Osteoblast (primary cell): ENCODE data around the gene SLC17A9. TPM values are rescaled to one million over a fixed set of nuclear protein-coding genes. Genes with fewer than 3 reads are reported as not detected.

ENCODE experiments used
- DNase-seq: peaks from one replicate; pipeline ENCODE4 v3.0.0; 2011; ENCODE audit warnings: low spot score, mixed read lengths; ENCODE audit not compliant: insufficient read length; ENCODE audit errors: missing footprints
- H2AFZ ChIP-seq: 2 replicates; pipeline ENCODE4 v1.6.0; 2011; ENCODE audit warnings: mild to moderate bottlenecking, low read length
- H3K27ac ChIP-seq: 2 replicates; pipeline ENCODE4 v1.5.1; 2011; ENCODE audit warnings: mild to moderate bottlenecking, low read depth, low read length, moderate library complexity
- H3K27me3 ChIP-seq: 2 replicates; pipeline ENCODE4 v1.6.0; 2012; ENCODE audit warnings: mild to moderate bottlenecking, control low read depth, inconsistent platforms, low read length, moderate library complexity; ENCODE audit not compliant: insufficient read depth
- H3K36me3 ChIP-seq: 2 replicates; pipeline ENCODE4 v1.5.1; 2011; ENCODE audit warnings: mild to moderate bottlenecking, low read length, control low read depth, moderate library complexity; ENCODE audit not compliant: insufficient read depth
- H3K4me1 ChIP-seq: 2 replicates; pipeline ENCODE4 v1.5.1; 2011; ENCODE audit warnings: mild to moderate bottlenecking, low read length, control low read depth, moderate library complexity; ENCODE audit not compliant: insufficient read depth
- H3K4me2 ChIP-seq: 2 replicates; pipeline ENCODE4 v1.6.0; 2011; ENCODE audit warnings: mild to moderate bottlenecking, low read length; ENCODE audit not compliant: insufficient read depth
- H3K4me3 ChIP-seq: fragments of 200-600 bp; sonication (generic); 3 replicates; pipeline ENCODE4 v1.5.1; 2012; ENCODE audit warnings: mild to moderate bottlenecking, low read length, inconsistent platforms; ENCODE audit not compliant: insufficient read depth
- H3K79me2 ChIP-seq: 2 replicates; pipeline ENCODE4 v1.6.0; 2012; ENCODE audit warnings: mild to moderate bottlenecking, low read length, control low read depth, inconsistent platforms; ENCODE audit not compliant: insufficient read depth
- H3K9me3 ChIP-seq: 2 replicates; pipeline ENCODE4 v1.5.1; 2011; ENCODE audit warnings: low read depth, low read length, control low read depth
- H4K20me1 ChIP-seq: 2 replicates; pipeline ENCODE4 v1.6.0; 2012; ENCODE audit warnings: mild to moderate bottlenecking, low read length, control low read depth; ENCODE audit not compliant: insufficient read depth
- CTCF ChIP-seq: IDR thresholded peaks from 2 replicates; pipeline ENCODE4 v1.5.1; 2011; ENCODE audit warnings: mild to moderate bottlenecking, low read depth, low read length, moderate library complexity; ENCODE audit errors: extremely low read depth
- total RNA-seq: library from RNA; depleted of rRNA; stranded (reverse); fragments of >200 nt; gene quantifications from 2 replicates; pipeline ENCODE4 v1.2.3, GENCODE V29; 2012

Gene SLC17A9
- total RNA-seq, 1 donor = 6.5 TPM

- H3K79me2 ChIP-seq = peaks cover 100% of the 10 kb centered on the region
- no peak for DNase-seq
- H3K9me3 ChIP-seq = no peaks in the 10 kb centered on the region
- no peak overlapping the region for H2AFZ ChIP-seq
- TF ChIP-seq CTCF = no peak
- H4K20me1 ChIP-seq = peaks cover 79% of the 10 kb centered on the region
- no peak overlapping the region for H3K27ac ChIP-seq
- peaks cover 16% of the 10 kb centered on the region for H3K4me1 ChIP-seq
- H3K27me3 ChIP-seq = no peaks in the 10 kb centered on the region
- H3K4me3 ChIP-seq = no peak overlapping the region
- H3K36me3 ChIP-seq = peaks cover 75% of the 10 kb centered on the region
- H3K4me2 ChIP-seq = no peak overlapping the region
These were observed 42.2 kb upstream of the SLC17A9 start for GRCh38 chr20:62910217-62910766.

GRCh38 chr20:62910777-62911497, 41.6 kb upstream of the SLC17A9 start:
- Histone ChIP-seq H3K36me3 (peaks cover 69% of the 10 kb centered on the region), H3K27me3 (no peaks in the 10 kb centered on the region), H3K9me3 (no peaks in the 10 kb centered on the region), H3K79me2 (peaks cover 100% of the 10 kb centered on the region), H3K4me2 (no peak overlapping the region), H4K20me1 (peaks cover 79% of the 10 kb centered on the region), H3K4me1 (peaks cover 19% of the 10 kb centered on the region), H3K27ac (no peak overlapping the region), H3K4me3 (no peak overlapping the region), H2AFZ (no peak overlapping the region)
- no peak for DNase-seq
- TF ChIP-seq CTCF = no peak

GRCh38 chr20:62911701-62912280, 40.7 kb upstream of the SLC17A9 start:
- Histone ChIP-seq H2AFZ (no peak overlapping the region), H3K27me3 (no peaks in the 10 kb centered on the region), H3K4me1 (peaks cover 19% of the 10 kb centered on the region), H3K4me3 (no peak overlapping the region), H3K79me2 (peaks cover 100% of the 10 kb centered on the region), H4K20me1 (peaks cover 83% of the 10 kb centered on the region), H3K4me2 (no peak overlapping the region), H3K36me3 (peaks cover 60% of the 10 kb centered on the region), H3K9me3 (no peaks in the 10 kb centered on the region), H3K27ac (no peak overlapping the region)
- peak; percentile 75 for DNase-seq
- no peak for TF ChIP-seq CTCF

GRCh38 chr20:62913043-62913630, 39.4 kb upstream of the SLC17A9 start:
- peaks cover 10% of the 10 kb centered on the region for H3K4me1 ChIP-seq
- H3K27ac ChIP-seq = no peak overlapping the region
- no peaks in the 10 kb centered on the region for H3K27me3 ChIP-seq
- DNase-seq = no peak
- H3K36me3 ChIP-seq = peaks cover 50% of the 10 kb centered on the region
- peaks cover 100% of the 10 kb centered on the region for H3K79me2 ChIP-seq
- peaks cover 83% of the 10 kb centered on the region for H4K20me1 ChIP-seq
- H2AFZ ChIP-seq = no peak overlapping the region
- H3K4me3 ChIP-seq = no peak overlapping the region
- no peak for TF ChIP-seq CTCF
- H3K9me3 ChIP-seq = no peaks in the 10 kb centered on the region
- no peak overlapping the region for H3K4me2 ChIP-seq
